Epithelial cell of esophagus (primary cell): ENCODE measurements around the gene RWDD4.

Experiments used
- DNase-seq: peaks from one replicate; pipeline ENCODE4 v3.0.0; 2010; ENCODE audit warnings: low read depth
- H3K4me3 ChIP-seq: 2 replicates; pipeline ENCODE4 v1.5.1; 2011; ENCODE audit warnings: mild to moderate bottlenecking, low read length, control low read depth
- TF ChIP-seq, protein P1 (sequence below): IDR thresholded peaks from 2 replicates; pipeline ENCODE4 v1.5.1; 2011; ENCODE audit warnings: low read depth, mild to moderate bottlenecking, low read length, control low read depth, inconsistent platforms; ENCODE audit not compliant: insufficient read depth; ENCODE audit errors: missing control alignments

The RWDD4 gene

DNA sequence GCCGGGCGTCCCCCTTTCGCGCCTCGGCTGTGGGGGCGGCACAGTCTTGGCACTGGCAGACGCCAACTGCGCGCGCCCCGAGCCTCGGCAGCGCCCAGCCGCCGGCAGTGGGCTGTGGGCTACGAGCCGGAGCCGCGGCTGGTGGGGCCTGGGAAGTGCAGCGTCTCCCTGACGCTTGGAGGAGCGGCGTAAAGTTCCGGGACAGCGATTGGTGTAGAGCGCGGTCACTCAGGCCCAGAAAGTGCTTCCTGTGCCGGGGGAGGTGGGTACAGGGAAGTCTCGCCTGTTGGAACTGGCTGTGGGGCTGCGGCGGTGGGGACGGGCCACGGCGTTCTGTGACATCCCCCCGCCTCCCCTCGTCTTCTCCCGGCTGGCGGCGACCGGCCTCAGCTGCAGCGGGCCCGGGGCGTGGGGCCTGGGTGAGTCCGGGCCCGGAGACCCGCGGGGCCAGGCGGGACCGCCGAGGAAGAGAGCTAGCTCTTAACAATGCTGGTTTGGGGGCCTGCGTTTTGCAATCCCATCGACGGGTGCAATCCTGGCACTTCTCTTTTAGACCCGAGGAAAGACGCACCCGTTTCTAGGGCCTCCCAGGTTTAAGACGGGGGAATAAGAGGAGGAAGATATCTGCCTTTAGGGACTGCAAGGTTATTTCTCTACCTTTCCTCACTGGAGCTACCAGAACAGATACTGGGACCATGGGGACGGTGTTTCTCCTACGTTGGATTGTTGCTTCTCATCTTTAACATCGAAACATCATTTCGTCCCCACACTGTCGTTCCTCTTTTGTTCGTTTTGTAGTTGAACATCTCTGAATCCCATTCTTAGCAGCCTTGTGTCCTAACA lies at the start of gene RWDD4, which contains the start of gene TRAPPC11:
TSS of gene RWDD4 (minus strand) at position 157 of the 843 bp plus-strand sequence. CDS start 233 bp downstream, outside the sequence.
TSS of gene TRAPPC11 (plus strand) at position 265 of the 843 bp plus-strand sequence. CDS start 4,575 bp downstream, outside the sequence.
- TF ChIP-seq, protein P1, sequence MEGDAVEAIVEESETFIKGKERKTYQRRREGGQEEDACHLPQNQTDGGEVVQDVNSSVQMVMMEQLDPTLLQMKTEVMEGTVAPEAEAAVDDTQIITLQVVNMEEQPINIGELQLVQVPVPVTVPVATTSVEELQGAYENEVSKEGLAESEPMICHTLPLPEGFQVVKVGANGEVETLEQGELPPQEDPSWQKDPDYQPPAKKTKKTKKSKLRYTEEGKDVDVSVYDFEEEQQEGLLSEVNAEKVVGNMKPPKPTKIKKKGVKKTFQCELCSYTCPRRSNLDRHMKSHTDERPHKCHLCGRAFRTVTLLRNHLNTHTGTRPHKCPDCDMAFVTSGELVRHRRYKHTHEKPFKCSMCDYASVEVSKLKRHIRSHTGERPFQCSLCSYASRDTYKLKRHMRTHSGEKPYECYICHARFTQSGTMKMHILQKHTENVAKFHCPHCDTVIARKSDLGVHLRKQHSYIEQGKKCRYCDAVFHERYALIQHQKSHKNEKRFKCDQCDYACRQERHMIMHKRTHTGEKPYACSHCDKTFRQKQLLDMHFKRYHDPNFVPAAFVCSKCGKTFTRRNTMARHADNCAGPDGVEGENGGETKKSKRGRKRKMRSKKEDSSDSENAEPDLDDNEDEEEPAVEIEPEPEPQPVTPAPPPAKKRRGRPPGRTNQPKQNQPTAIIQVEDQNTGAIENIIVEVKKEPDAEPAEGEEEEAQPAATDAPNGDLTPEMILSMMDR, result peak; percentile 20
- peak within 1 kb of the TSS; percentile 81 for H3K4me3 ChIP-seq
- peak; percentile 99 for DNase-seq

- TF ChIP-seq, protein P1, result no peak
These were observed 43.5 kb upstream of the RWDD4 start for GRCh38 chr4:183702492-183702891.

GRCh38 chr4:183700407-183700806 lies 41.4 kb upstream of the RWDD4 start:
- DNase-seq, result peak; percentile 23
- no peak overlapping the region for H3K4me3 ChIP-seq
- TF ChIP-seq, protein P1, result no peak

More at GRCh38 chr4:183702492-183702891, 43.5 kb upstream of the RWDD4 start:
- no peak for DNase-seq
- H3K4me3 ChIP-seq, result no peak overlapping the region

DNA sequence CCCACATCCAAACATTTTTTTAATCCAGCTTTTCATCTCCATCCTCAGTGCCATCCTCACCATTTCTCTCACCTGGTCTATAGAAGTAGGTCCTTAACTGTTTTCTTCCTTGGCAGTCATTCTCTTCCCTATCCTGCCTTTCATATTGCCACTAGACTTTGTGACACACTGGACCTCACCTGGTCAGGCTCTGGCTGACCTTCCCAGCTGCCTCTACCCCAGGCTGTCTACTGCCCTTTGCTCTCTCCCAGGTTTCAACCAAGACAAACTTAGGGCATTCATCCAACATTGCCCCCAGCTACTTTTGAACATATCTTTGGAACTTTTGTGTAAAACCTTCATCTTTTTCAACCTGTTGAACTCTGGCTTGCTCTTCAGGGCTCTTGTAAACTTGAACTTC lies 39.9 kb upstream of the RWDD4 start:
- no peak for DNase-seq
- TF ChIP-seq, protein P1, result no peak
- no peak overlapping the region for H3K4me3 ChIP-seq

DNA sequence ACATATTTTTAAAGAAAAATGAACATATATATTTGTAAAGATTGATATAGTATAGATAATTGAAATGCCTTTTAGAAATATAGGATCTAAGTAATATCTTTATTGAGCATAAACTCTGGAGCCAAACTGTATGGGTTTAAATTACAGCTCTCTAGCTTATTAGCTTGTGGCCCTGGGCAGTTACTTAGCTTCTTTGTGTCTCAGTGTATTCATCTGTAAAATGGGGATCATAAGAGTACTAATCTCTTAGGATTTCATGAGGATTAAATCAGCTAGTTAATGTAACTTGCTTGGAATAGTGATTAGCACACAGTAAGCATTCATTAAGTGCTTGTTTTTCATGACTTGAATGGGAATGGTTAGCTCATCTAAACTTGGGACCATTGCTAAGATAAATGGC lies 32.9 kb upstream of the RWDD4 start:
- DNase-seq, result no peak
- TF ChIP-seq, protein P1, result no peak
- no peak overlapping the region for H3K4me3 ChIP-seq

DNA sequence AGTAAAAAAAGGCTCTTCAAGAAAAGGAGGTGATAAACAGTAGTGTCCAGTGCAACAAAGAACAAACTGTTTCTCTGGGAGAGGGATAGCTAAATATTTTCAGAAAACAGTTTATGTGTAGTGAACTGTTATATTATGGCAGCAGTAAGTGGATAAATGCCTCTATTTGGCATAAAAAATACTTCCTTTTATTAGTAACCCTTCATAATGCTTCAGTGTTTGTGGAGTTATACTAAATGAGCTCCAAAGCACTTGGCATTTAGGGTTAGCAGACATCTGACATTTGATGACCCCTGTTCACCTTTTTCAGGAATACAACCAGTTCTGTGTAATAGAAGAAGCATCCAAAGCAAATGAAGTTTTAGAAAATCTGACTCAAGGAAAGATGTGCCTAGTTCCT lies 32.0 kb upstream of the RWDD4 start:
- TF ChIP-seq, protein P1, result no peak
- H3K4me3 ChIP-seq, result no peak overlapping the region
- no peak for DNase-seq
